Activated CD8-positive, alpha-beta memory T cell treated with anti-CD3 and anti-CD28 coated beads, Interleukin-2, amount 50 U/mL, for 48 hours (primary cell): ENCODE measurements around the gene DCAF8.

Source experiments
- DNase-seq: peaks from one replicate; pipeline ENCODE4 v3.0.0-alpha.2; 2020

DCAF8 gene

DNA sequence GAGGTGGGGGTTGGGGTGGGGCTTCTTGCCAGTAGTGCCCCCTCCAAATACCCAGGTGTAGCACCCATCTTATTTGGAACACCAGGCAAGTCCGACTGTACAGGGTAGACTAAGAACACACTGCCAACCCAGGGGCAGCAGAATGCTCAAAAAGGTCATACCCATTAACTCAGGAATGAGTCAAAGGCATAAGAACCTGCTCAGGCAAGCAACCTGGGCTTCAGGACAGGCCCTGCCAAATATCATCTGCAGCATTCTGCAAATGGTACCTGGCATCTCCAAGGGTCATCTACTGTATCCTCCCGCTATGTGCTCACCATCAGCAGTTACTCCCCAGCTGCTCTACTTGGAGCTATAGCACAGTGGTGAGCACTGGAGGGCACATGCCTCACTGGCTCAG is 37.7 kb downstream of the DCAF8 start:
- DNase-seq, result no peak

DNA sequence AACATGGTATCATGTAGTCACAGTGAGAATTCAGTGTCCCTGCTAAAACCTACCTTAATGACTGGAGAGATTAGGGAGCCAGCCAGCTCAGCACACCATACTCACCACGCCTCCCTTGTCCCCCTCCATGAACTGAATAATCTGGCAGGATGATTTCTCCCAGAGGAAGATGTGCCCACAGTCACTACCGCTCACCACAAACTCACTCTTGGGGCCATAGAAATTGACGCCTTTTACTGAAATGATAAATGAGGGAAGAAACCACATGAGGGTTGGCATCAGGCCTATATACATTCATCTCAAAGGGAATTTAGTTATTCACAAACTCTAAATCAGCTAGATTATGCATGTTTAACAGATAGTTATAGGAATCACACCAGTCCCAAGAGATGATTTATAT is 39.8 kb downstream of the DCAF8 start:
- no peak for DNase-seq

DNA sequence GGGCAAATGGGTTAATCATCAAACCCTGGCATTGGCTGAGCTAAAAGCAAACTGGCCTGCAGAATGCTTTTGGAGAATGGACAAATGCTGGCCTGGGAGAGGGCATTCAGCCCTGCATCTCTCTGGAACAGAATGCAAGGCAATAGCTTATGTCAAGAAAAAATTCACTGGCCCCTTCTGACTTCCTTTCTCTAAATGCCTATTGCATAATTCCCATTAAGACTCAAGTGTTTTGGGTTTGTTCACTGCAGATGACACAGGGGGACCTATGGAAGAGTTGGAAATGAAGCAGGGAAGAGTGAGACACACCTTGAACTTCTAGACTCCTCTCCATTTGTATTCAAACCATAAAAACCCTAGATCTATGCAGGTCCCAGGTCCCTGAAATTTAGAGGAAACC is 41.3 kb downstream of the DCAF8 start:
- no peak for DNase-seq

DNA sequence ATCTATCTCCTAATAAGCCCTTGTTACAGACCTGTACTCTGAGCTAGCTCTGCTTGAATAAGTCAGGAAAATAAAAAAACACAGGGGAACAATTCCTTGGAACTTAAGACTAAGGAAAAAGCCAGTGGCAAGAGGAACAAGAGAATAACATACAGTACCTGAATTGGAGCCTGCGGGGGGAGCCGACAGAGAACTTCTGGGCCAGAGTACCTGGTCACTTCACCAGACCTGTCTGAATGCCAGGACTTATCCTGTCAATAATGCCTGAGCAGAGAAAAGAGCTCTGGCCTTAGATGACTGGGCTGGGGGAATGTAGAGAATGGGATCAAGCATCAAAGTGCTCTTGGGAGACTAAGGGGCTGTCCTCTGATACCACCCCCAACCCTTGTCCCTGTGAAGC is 42.0 kb downstream of the DCAF8 start:
- no peak for DNase-seq

DNA sequence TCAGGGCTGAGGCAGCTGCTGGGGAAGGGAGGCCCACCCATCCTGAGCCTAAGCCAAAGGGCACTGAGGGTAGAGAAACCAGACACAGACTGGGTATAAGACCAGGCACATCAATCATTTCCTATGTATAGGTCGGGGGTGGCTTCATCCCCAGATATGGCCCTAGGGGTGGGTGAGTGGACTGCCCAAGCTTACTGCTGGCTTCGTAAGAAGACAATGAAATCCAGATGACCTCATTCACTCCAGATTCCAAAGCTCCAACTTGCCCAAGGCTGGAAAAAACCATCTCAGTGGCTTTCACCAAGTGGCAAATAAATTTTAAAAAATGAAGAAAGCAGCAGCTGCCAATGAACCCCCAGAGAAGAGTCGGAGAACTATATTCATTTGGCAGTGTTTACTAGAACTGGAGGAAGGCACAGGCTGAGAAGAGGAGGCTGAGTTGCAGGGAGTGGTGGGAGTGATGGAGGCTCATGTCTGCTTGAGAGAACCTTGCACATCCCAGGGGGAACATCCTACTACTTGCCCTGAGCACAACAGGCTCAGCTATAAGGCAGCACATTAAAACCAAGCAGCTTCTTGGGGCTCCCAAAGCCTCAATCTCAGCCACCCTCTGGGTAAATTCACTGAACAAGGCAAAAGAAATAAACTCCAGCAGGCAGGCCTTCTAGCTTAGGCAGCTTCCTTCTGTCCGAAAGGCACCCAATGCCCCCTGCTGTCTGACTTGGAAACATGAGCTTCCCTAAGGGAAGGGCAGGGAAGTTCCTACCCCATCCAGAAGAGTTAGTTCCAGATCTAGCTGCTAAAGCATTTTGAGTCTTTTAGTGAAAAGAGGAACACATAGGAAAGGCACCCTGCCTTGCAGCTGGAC is 43.1 kb downstream of the DCAF8 start:
- DNase-seq, result no peak

DNA sequence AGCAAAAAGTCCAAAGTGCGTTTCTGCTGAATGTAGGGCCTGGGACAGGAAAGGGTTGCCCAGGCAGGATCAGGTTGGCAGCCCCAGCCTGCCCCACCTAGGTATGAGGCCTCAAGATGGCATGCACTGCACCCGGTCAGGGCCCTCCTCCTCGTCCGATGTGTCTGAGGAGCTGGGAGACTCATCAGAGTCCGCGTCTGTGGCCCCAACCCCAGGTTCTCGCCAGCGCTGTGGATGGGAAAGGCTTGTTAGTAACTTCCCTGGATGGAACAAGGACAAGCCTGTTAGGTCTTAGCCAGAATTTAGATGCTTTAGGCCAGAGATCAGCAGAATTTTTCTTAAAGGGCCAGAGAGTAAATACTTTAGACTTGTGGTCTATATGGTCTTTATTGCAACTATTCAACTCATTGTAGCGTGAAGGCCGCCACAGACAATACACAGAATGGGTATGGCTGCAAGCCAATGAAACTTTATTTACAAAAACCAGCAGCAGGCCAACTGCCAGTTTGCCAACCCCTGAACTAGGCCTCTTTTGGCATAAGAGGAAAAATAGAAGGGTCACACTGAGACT is 44.8 kb downstream of the DCAF8 start:
- DNase-seq, result no peak

DNA sequence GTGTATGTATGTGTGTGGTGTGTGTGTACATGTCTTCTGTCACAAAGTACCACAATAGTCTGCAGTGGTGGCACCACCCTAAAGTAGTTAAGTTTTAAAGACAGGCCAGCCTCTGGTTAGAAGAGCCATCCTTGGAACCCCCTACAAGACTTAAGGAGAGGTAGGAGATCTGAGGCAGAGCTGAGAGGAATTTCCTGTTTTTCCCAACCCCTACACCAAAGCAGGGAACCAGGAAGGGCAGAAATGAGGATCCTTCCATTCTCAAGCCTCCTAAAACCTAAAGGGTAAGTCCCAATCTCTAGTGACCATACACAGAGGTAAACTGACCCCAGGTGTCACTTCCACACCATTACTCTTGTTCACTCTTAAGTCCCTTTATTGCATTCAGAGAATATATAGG is 46.0 kb downstream of the DCAF8 start:
- no peak for DNase-seq

DNA sequence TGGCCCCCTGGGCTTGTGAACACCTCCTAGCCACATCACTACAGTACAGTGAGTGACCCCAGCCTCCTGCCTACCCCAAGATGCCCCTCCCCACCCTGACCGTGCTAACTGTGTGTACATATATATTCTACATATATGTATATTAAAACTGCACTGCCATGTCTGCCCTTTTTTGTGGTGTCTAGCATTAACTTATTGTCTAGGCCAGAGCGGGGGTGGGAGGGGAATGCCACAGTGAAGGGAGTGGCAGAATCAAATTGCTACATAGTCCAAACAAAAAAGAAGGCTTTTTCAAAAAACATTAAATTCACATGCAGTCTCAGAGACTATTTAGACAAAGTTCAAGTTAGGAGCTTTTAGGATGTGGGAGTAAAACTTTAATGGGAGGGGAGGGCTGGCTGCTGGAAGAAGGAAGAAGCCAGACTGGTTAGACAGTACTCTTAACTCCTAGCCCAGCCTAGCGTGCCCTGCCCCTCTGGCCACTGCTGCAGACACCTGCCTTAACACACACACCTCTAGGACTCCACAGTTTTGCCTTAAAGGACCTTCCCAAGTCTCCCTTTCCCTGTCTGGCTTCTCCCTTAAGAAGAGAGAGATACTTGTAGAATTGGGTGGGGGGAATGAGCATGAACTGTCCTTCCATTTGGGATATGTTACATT is 47.7 kb downstream of the DCAF8 start:
- DNase-seq, result peak; percentile 33

DNA sequence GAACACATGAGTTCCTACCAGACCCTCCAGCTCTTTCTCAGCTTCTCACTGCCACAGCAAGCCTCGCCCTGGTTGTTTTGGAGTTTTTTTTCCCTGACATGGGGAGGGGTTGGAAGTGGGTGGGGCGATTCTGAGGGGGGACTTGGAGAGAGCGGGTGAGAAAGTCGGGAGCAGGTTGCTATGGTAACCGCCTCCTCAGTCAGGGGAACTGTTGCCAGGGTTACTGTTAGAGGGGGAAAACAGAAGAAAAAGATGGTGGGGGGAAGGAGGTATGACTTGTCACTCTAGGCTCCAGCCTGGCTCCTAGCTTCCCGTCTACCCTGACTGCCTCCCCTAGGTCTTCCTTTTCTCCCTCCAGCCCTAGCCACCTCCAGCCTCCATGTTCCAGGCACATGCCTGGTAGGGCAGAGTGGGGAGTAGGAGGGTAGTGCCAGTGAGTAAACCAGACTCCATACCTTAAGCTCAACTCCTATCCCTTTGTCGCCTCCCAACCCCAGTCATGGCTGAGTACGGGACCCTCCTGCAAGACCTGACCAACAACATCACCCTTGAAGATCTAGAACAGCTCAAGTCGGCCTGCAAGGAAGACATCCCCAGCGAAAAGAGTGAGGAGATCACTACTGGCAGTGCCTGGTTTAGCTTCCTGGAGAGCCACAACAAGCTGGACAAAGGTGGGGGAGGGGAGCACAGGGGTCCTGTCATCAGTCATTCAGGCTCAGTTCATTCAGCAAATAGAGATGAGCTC is 51.1 kb downstream of the DCAF8 start:
- DNase-seq, result peak; percentile 49

DNA sequence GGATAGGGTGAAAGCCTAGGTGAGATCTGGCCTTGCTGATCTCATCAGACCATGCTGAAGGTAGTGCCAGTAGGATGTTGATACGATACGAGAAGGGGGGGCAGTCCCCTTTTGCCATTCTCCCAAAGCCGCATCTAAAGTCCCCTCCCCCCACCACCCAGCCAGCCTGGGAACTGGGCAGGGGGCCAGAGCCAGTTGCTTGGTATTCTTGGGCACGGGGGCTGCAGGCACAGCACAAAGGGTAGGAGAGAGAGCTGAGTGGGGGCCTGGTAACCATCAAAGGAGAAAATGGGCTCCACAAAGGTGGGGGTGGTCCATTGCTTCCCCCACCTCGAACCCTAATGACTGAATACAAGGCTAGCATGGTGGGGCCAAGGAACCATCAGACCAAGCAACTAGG is 51.8 kb downstream of the DCAF8 start:
- peak; percentile 35 for DNase-seq

DNA sequence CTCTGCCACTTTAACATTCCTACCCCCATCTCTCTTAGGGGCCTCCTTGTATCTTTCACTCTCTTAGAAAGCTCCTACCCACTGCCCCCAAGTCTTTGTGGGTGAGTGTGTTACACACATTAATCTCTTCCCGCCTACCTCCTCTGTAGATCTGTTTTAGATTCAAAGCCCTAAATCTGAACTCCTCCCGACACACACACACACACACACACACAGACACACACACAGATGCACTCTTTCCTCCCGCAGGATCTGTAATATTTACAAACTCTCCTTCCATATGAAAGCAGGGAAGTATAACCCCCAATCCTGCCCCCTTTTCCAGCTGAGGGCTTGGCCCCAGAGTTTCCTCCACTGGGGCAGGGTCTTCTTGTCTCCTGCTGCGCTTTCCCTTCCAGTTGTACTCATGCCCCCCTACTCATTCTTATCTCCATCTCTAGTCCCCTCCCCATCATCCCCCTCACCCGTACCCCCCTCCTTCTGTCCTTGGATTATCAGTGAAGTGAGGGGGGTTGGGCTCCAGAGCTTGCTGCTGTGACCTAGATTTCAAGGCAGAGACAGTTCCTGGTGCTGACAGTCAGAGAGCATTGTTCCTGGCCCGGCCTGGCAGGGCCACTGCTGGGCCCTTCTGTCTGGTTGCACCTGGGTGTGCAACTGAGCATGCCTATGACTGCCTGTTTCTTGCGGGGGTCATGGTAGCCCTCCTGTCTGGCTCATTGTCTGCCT is 52.9 kb downstream of the DCAF8 start:
- DNase-seq, result peak; percentile 45

DNA sequence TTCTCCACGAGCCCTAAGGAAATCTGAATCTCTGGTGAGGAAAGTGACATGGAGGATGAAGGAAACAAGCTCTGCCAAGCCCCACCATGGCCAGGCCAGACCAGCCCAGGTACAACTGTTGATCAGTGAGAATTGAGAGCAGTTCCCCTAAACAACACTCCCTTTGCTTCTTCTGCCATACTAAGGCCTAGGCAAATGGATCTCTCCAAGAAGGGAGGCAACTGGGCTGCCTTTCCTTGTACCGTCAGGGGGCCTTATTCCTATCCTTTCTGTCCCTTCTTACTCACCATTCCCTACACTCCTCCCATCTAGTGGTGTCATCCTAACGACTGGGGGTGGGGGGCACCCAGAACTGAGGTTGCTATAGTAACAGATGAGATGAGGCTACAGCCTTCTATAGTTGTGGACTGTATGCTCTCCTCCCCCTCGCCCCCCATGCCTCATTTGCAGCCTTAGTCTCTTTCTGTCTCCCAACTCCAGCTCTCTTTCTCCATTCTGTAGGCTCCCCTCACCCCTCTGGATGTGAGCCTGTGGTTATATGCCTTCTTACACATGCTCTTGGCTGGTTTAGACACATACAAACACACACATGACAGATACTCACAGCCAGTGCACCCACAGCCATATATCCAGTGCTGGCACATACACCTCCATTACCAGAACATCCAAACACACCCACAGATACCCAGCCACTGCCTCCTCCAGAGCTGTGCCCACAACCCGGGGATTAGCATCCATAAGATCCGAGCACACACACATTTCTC is 53.6 kb downstream of the DCAF8 start:
- DNase-seq, result no peak

DNA sequence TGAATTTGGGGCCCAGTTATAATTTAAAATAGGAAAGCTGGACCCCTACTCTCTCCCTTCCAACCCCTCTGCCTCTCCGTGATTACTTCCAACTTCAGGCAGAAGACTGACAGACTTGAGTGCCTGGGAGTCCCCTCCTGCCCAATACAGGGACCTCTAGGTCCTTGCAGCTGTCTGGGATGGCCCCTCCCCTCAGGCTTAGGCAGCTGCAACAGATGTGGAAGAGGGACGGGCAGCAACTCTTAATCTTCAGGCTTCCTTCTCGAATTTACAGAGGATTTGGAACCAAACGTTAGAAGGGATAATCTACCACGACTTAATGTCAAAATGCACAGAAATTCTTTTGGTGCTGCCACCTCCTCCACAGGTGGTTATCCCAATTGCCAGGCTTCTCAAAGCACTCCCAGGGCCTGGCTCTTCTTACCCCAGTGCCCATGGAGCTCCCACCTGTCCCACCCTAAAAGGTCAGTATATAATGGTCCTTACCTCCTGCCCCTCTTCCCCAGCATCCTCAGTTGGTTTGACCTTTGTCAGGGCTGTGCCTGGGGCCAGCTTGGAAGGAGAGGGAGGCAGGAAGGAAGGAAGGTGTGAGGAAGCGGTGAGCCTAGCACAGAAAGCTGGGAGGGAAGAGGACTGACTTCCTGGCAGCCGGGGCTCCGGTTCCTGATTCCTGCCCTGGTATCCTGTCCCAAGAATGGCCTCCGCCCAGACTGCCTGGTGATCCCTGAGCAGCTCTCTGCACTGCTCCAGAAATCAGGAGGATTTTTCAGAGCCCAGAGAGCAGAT is 54.4 kb downstream of the DCAF8 start:
- DNase-seq, result no peak

DNA sequence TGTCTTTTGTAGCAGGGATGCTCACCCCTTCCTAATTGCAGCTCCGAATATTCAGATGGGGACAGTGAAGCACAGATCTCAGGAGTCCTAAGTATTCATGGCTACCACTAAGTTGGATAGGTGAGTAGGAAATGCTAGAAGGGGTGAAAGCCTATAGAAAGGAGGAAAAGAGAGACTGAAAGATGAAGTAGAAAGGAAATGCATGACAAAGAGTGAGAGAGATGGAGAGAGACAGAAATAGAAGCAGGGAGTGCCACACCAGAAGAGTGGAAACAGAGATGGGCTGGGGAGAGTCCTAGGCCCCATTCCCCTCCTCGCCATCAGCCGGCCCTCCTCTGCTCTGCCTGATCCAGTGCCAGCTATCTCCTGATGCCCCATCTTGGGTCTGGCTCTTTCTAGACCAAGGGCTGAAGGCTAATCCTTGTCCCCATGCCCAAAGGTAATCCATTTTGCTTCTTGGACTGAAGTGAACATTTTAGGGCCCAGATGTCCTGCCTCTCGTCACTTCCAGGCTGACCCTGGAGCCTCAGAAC is 55.2 kb downstream of the DCAF8 start:
- no peak for DNase-seq

DNA sequence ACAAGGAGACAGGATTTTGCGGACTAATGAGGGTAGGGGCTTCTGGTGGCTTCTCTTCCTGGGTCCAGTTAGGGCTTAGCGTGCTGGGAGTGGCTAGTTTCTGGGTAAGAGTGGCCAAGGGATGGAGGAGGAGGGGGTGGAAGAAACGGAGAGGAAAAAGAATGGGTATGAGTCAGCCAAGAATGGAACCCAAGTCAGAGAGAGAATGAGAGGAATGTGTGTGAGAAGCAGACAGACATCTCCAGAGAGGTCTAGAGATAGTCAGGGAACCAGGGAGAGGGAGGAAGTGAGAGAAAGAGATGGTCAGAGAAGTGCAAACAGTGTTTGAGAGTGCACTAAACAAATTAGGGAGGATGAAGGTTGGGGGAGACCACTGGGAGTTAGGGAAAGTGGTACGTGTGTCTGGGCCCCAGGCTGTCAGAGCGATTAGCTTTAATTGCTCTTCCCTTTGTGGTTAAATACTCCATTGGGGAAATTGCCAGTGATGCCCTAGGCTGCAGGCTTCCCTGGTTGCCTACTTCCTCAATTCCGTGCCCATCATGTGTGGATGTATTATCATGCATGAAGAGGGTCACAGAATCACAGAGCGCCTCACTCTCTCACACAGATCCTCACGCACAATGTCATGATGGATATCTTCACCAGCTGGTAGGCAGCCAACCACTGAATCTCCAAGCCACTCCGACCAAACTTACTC is 55.8 kb downstream of the DCAF8 start:
- DNase-seq, result peak; percentile 43

DNA sequence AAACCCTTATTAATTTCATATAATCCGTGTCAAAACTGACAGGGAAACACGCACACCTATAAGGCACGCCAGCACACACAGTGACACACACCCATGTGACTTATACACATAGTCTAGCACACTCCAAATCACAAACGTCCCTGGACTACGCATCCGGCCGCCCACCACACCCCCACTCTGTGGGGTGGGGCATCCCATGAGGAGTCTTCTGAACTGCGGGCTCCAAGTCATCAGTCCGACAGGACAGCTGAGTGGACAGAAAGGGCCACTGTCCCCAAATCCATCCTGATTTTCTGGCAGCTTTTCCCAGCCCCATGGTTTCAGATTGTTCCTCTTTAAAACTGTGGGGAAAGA is 56.3 kb downstream of the DCAF8 start:
- DNase-seq, result peak; percentile 79

DNA sequence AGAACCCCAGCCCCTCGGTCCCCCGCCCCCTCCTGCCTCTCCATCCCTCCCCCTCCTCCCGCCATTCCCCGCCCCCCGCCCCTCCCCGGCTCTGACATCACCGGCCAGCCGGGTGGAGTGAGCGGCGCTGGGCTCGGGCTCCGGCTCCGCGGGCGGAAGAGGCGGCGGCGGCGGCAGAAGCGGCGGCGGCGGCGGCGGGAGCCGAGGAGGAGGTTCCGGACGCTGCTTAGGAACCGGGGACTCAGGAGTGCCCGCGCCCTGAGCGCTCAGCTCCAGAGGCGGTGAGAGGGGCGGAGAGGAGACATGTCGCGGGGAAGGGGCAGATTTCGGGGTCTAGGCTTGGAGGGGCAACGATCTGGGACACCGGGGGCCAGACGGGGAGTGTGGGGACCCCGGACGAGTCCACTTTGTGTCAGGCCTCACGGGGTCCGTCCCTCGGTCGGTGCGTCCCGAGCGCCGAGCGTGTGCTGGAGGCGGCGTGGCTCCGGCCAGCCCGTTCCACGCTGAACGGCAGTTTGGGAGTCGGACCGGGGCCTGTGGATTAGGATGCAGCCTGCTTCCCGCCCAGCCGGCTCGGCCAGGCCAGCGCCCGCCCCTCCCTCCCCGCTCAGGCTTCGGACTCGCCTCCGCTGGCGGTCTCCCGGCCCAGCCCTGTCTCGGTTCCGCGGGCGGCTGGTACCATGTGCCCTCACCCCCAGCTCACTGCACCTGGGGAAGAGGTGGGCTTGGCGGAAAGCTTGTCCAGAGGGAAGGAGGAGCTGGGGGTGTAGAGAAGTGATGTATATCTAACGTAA is 56.9 kb downstream of the DCAF8 start, which contains the start of gene PEA15:
Gene PEA15 (plus strand): TSS at position 143 of the 794 bp plus-strand sequence. CDS start 6,161 bp downstream, outside the sequence.
- DNase-seq, result peak; percentile 85

DNA sequence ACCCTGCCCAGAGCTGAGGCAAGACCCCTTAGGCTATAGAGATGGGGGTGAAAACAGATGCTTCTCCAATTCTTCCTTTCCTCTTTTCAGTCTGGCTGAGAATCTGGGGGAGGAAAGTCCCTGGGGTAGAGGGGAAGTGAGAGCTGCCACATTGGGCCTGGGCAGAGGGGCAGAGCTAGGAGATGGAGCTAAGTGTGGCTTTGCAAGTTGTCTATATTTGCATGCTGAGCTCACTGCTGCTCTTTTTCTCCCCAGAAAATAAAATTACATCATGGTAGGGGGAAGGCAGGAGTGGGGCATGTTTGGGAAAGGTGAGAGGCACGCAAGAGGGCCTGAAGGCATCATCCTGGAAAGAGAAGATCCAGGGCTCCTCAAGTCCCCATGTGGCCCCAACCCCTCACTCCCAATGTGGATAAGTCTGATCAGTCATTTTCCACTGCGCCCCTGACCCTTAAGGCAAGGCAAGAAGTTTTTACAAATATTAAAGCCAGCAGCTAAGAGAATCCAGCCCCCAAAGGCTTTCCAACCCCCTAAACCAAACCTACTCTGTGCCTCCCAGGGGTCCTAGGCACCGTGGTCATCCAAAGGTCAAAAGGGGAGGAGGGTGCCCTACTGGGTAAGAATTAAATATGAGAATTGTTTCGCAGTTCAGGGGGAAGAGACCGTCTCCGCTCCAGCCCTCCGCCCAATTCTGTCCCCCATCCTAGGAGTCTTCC is 57.7 kb downstream of the DCAF8 start:
- peak; percentile 59 for DNase-seq

DNA sequence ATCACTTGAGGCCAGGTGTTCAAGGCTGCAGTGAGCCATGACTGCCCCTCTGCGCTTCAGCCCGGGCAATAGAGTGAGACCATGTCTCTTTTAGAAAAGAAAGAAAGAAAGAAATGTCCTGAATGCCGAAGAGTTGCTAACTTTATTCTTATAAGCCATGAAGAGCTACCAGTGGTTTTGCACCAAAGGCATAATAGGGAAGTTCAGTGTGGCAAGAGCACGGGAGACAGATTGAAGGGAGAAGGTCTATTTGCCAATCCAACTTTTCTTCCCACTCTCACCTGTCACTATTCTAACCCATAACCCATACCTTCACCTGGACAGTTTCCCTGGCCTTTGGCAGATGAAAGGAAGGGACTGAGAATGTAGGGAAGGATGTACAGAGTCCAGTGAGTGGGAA is 61.6 kb downstream of the DCAF8 start:
- DNase-seq, result no peak
